Measurements from ENCODE around the gene FAM163B. TPM values are rescaled to one million over a fixed set of nuclear protein-coding genes. Genes with fewer than 3 reads are reported as not detected.

The FAM163B gene
- total and polyA plus RNA-seq, 2 donors from 2014 or later: 0.54 TPM; not detected in 1

DNA sequence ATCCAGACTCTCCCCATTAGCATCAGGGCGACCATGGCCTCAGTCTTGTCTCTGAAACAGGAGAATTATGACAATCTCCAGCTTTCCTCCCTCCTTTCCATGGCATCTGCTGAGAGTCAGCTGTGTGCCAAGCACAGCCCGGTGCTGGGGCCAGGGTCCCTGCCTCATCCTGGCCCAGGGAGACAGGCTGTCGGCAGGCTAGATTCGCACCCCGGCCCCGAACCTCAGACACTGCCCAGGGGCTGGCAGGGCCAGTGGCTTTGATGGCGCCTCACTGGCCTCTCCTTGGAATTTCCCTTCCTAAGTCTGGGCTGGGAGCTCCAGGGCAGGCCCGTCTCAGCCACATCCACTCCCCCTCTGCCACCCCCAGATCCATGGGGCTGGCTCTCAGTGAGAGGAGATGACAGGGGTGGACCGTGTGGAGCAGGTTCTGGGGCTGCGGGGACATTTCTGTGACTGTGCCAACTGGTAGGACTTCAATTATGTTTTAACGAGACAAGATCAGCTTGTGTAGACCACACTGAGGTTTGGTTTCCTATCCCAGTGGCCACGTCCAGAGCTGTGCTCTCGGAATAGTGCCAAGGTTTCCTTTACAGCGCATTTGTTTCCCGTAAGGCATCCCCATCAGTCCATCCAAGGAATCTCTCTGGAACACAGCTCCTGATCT, 15.5 kb downstream of the FAM163B start:
- Histone ChIP-seq H3K4me3 (ENCODE audit: low read length in 3 of 3) (no peak overlapping the region), H3K9ac (ENCODE audit: low read length in 3 of 3) (no peak overlapping the region), H3K4me1 (ENCODE audit: control insufficient read depth in 2 of 3, insufficient read depth in 2 of 3, low read depth in 1 of 3, low read length in 3 of 3) (no peaks in the 10 kb centered on the region), H3K9me3 (ENCODE audit: control insufficient read depth in 2 of 3, insufficient read depth in 1 of 3, low read length in 3 of 3) (peaks cover 0 to 17% (median 0%) of the 10 kb centered on the region in 3 donors), H3K36me3 (ENCODE audit: control insufficient read depth in 2 of 3, insufficient read depth in 3 of 3, low read length in 3 of 3) (no peaks in the 10 kb centered on the region), H3K27me3 (ENCODE audit: control insufficient read depth, insufficient read depth, low read length) (no peaks in the 10 kb centered on the region), H3K27ac (ENCODE audit: low read depth in 2 of 2, low read length in 2 of 2) (no peak overlapping the region)
- DNase-seq (peak in 1 of 5 donors; percentile 54), FAIRE-seq (no peak)
- no peak for TF ChIP-seq CTCF (IDR thresholded peaks at IDR 0.05; ENCODE audit: borderline replicate concordance, extremely low read depth, insufficient read depth)
- intact Hi-C loops (cut with DNase I): no loop called here

DNA sequence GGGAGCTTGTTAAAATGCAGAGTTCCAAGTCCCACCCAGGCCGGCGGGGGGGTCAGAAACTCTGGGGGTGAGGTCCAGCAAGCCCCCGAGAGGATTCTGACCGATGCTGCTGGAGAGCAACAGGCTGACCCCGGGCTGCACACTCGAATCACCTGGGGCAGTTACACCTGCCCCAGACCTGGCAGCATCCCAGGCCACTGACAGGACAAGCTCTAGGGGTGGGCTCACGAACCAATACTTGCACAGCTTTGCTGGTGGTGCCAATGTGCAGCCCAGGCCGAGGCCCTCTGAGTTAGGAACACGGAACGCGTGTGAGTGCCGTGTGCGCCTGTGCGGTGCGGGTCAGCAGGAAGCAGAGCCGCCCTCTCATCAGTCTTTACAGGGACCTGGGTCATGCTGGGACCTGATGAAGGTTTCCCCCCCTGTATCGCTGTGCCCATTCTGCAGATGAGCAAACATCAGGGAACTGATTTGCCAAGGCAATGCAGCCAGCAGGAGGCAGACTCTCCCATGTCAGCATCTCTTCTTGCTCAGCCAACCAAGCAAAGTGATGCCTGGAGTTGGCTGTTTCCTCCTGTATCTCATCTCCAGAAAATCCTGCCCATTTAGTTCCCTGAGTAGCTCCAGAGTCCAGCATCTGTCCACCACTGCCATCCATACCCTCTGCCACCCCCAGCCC, 16.3 kb downstream of the FAM163B start:
- Histone ChIP-seq H3K9me3 (ENCODE audit: control insufficient read depth in 2 of 3, insufficient read depth in 1 of 3, low read length in 3 of 3) (peaks cover 0 to 14% (median 0%) of the 10 kb centered on the region in 3 donors), H3K27me3 (ENCODE audit: control insufficient read depth, insufficient read depth, low read length) (no peaks in the 10 kb centered on the region), H3K36me3 (ENCODE audit: control insufficient read depth in 2 of 3, insufficient read depth in 3 of 3, low read length in 3 of 3) (no peaks in the 10 kb centered on the region), H3K27ac (ENCODE audit: low read depth in 2 of 2, low read length in 2 of 2) (no peak overlapping the region), H3K4me3 (ENCODE audit: low read length in 3 of 3) (no peak overlapping the region), H3K9ac (ENCODE audit: low read length in 3 of 3) (no peak overlapping the region), H3K4me1 (ENCODE audit: control insufficient read depth in 2 of 3, insufficient read depth in 2 of 3, low read depth in 1 of 3, low read length in 3 of 3) (no peaks in the 10 kb centered on the region)
- no peak for TF ChIP-seq CTCF (IDR thresholded peaks at IDR 0.05; ENCODE audit: borderline replicate concordance, extremely low read depth, insufficient read depth)
- DNase-seq (peak in 1 of 5 donors; percentile 61), FAIRE-seq (no peak)
- intact Hi-C loops (cut with DNase I): no loop called here

DNA sequence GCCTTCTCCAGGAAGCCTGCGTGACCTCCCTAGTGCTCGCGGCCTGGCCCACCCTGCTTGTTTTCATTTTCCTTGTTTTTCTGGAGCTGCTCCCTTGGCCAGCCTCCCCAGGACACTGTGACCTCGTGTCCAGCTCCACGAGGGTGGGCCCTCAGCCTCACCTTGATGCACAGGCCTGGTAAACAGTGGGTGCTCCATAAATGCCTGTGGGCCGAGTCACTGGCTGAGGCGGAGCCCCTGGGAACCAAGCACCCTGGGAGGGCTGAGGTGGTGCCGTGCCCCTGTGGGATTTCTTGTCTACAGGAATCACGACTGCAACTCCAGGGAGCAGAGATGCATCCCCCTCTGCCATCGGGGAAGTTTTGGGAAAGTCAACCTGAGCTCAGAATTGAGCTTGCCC, 17.2 kb downstream of the FAM163B start:
- H3K27me3 ChIP-seq (ENCODE audit: control insufficient read depth, insufficient read depth, low read length): no peaks in the 10 kb centered on the region
- H3K4me1 ChIP-seq (ENCODE audit: control insufficient read depth in 2 of 3, insufficient read depth in 2 of 3, low read depth in 1 of 3, low read length in 3 of 3): no peaks in the 10 kb centered on the region
- no peak overlapping the region for H3K4me3 ChIP-seq (ENCODE audit: low read length in 3 of 3)
- no peaks in the 10 kb centered on the region for H3K36me3 ChIP-seq (ENCODE audit: control insufficient read depth in 2 of 3, insufficient read depth in 3 of 3, low read length in 3 of 3)
- no peak overlapping the region for H3K9ac ChIP-seq (ENCODE audit: low read length in 3 of 3)
- H3K9me3 ChIP-seq (ENCODE audit: control insufficient read depth in 2 of 3, insufficient read depth in 1 of 3, low read length in 3 of 3): peaks cover 0 to 7% (median 0%) of the 10 kb centered on the region in 3 donors
- no peak overlapping the region for H3K27ac ChIP-seq (ENCODE audit: low read depth in 2 of 2, low read length in 2 of 2)
- DNase-seq (peak in 1 of 5 donors; percentile 29), FAIRE-seq (no peak)
- intact Hi-C loops (cut with DNase I): no loop called here
- TF ChIP-seq CTCF (IDR thresholded peaks at IDR 0.05; ENCODE audit: borderline replicate concordance, extremely low read depth, insufficient read depth): no peak

All from kidney (tissue), 14 donors.